Fibroblast of peridontal ligament (primary cell): ENCODE results near the gene EDC4.
"Not testable (repeated sequence)": the region's sequence is repeated elsewhere in the genome, so short reads cannot be mapped to it uniquely, and the experiment has no call there.

ENCODE experiments used
- DNase-seq: peaks from one replicate; pipeline ENCODE4 v3.0.0-alpha.2; 2010; ENCODE audit errors: extremely low read depth

Gene EDC4

DNA sequence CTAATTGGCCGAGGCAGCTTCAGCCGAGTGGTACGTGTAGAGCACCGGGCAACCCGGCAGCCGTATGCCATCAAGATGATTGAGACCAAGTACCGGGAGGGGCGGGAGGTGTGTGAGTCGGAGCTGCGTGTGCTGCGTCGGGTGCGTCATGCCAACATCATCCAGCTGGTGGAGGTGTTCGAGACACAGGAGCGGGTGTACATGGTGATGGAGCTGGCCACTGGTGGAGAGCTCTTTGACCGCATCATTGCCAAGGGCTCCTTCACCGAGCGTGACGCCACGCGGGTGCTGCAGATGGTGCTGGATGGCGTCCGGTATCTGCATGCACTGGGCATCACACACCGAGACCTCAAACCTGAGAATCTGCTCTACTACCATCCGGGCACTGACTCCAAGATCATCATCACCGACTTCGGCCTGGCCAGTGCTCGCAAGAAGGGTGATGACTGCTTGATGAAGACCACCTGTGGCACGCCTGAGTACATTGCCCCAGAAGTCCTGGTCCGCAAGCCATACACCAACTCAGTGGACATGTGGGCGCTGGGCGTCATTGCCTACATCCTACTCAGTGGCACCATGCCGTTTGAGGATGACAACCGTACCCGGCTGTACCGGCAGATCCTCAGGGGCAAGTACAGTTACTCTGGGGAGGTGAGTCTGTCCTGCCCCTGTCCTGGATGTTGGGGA lies 36.3 kb downstream of the EDC4 start:
- DNase-seq = no peak

DNA sequence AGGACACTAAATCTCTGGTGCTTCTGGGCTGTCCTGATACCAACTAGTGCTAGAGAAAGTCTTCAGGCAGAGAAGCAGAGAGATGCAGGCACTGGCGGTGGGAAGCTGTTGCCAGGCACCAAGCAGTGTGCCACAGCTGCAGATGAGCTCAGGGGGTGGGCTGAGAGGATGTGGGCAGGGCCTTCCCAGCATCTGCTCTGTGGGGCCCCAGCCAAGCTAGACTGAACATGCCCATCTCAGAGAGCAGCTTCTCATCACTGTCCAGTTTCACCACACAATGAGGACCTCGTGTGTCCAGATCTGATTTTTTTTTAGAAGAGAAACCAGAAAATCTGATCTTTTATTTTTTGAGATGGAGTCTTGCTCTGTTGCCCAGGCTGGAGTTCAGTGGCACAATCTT lies 37.3 kb downstream of the EDC4 start:
- peak; percentile 85 for DNase-seq

DNA sequence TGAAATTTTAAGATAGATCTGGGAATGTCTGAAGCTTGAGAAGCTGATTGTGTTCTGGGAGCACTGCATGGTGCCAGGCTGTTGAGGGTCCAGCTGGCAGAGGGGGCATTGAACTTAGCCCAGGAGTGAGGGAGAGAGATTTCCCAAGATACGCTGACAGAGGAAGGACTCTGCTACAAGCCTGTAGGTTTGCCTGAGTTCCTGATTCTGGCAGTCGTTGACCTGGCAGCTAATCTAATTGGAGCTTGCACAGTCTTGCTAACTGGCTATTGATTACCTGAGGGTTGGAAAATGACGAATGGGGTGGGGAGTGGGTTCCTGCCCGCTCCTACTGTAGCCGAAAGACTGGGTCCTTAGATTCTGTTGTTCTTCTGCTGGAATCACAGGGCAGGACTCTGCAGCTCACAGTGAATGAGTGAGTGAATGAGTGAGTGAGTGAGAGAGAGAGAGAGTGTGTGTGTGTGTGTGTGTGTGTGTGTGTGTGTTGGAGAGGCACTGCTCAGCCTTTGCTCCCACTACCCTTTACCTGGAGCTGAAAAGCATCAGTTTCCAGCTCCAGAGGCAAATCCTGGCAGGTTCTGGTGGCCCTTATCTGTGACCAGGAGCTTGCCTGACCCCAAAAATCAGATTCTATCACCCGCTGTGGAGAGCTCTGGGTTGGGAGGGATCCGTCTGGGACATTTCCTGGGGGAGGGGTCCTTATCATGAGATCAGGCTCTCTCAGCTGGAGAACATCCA lies 42.1 kb downstream of the EDC4 start:
- no peak for DNase-seq

DNA sequence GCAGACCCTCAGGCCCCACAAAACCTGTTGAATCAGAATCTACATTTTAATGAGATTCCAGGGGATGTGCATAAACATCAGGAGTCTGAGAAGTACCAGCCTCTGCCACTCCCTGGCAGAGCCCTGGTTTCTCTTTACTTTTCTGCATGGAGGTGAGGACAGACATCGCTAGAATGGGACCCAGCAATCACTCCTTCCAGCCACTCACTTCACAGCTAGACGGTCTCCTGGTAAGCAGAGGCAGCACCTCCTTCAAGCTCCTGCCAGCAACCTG lies 42.6 kb downstream of the EDC4 start:
- not testable (repeated sequence) for DNase-seq

DNA sequence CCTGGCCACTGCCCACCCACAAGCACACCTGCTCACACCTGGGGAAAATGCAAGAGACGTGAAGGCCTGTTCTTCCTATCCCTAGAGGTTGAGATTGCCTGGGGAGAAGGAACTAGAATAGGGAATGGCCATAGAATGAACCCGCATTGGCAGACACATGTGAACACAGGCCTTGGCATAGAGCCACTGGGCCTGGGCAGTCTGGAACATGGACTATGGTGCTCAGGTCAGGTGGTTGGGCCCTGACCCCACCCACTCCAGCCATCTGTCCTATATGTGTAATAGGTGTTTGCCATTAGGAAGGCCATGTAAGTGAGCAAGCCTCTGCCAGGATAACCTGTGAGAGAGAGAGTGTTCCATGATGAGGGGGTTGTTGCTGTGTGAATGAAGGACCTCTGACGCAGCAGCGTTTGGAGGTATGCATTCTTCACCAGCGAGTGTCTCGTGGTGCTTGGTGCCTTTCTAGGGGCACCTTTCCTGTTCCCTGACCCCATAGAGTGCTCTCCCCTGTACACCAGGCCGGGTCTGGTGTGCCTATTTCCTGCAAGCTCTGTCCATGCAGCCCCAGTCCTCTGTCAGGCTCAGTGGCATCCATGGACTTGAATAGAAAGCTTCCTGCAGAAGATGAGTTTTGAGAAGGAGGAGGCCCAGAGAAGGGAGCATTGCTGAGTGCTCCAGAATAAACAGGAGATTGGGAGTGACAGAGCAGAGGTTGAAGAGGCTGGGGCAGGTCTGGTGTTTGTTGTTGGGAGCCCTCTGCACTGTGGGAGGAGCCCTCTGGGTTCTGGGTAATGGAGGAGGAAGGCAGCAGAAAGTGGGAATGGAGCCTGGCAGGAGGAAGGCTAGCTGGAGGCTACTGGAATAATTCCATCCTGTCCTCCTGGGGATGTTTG lies 43.2 kb downstream of the EDC4 start:
- DNase-seq = no peak

DNA sequence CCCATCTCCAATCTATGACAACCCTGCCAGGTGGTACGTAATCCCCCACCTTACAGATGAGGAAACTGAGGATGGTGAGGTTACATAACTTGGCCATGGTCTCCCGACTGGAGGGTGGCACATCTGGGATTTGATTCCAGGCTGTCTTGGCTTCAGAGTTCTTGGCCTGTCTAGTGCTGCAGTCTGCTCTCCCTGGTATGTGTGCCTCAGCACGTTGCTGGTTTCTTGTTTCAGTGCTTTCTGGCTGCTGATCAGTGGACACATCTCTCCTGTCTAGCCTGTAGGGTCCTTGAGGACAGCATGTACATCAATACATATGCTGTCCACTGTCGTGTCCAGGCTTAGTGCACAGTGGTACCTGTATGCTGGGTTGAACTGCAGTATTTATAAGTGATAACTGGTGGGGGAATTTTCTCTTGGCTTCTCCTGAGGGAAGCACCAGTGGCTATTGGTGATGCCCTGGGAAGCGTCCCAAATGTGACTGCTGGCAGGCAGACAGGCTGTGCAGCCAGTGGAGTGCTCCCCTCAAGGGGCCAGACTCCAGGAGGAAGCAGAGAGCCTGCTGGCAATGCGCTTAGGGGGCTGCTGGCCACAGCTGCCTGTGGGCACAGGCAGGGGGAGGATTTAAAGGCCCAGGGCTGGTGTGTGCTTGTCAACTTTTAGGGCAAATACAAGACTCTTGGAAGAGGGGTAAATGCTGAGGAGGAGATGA lies 44.4 kb downstream of the EDC4 start:
- DNase-seq = peak; percentile 50

DNA sequence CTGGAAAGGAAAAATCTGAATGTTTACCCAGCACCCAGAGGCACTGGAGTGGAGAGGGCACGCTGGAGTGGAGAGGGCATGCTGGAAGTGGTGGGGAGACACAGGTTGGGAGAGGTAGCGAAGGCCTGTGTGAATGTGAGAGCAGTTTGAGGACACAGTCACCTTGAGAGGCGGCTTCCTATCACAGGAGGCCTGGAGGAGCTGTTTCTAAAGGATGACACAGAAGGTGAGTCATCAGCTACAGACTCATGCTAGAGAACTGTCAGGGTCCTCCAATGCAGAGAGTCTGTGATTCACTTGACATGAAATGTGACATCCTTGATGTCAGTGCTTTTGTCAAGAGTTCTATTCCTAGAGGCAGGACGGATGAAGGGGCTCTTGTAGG lies 45.0 kb downstream of the EDC4 start:
- peak; percentile 54 for DNase-seq

DNA sequence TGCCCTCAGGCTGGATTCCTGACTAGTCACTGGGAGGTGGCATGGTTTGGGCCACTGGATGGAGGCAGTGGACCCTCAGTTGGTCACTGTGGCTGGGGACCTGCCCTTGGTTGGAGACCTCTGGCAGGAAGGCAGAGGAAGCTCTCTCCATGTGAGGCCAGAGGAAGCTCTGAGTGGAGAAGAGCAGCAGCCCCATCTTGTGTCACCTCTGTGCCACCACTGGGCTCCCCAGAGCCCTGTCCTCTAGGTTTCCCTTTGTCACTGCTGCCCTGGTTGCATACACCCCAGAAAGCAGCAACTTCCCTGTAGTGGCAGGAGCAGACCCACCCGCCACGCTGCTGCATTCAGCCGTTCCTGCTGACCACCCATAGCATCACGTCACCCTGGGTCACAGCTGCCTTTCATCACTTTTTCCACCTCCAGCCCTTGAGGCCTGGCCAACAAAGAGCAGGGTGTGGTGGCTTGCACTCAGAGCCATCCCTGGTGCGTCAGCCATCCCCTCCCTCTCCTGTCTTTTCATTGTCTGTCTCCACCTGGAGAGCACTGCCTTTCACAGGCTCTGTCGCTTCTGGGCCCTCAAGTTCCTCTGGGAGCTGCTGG lies 46.9 kb downstream of the EDC4 start:
- no peak for DNase-seq

DNA sequence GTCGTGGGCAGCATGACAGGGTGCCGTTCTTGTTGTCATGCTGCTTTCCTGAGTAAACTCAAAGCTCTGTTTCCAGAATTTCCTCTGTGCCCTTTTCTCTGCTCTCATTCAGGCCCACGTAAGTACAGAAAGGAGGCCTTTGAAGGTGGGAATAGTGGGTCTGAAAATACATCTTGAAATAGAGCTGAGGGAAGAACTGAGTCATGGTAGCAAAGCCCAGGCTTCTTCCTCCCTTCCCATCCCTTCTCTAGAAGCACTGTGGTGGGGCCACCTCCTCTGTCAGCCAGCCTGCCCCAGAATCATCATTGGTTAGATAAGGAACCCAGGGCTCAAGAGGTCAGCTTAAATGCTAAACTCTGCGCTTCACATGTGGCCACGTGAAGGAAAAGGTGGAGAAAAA lies 49.4 kb downstream of the EDC4 start:
- DNase-seq = no peak

DNA sequence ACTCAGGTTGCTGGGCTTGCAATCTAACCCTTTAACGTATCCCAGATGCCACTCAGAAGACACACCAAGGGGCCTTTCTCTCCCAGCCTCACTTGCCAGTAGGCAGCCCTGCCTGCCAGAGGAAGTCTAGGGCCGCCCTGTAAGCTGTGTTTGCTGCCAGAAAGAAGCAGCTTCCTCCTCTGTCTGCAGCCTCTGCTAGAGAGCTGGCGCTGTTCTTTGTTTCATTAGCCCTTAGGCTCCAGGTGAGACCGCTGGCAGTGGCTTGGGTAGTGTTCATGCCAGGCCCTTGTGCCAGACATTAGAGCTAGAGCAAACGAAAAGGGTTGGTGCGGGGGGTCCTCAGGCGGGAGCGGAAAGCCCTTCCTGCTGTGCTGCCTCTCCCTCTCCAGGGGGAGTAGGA lies 49.9 kb downstream of the EDC4 start:
- no peak for DNase-seq

DNA sequence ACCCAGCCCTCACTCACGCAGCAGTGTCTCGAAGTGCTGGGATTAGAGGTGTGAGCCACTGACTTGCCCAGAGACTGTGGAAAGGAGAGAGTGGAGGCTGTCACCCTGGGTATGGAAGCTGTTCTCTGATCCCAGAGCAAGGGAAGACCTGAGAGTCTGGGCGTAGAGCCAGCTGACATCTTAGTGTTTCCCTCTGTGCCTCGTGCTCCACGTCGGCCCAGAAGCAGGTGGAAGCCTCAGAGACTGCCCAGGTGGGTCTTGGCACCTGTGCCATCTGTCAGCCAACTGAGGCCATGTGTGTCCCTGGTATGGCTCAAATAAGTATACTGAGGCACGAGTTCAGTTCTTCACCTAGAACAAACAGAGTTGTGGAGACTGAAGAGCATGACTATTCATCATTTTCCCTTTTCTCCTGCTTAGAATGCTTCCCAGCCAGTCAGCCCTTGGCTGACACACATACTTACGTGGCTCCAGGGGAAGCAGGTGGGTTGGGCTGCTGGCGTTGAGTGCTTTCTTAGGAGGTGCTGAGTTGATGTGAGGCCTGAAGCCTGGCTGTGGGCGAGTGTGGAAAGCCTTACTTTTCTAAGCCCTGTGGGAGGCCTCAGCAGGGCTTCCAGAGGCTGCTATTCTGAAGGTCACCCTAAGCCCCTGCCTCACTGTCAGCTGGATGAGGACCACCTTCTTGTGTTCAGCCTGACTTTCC lies 50.7 kb downstream of the EDC4 start:
- DNase-seq = no peak

DNA sequence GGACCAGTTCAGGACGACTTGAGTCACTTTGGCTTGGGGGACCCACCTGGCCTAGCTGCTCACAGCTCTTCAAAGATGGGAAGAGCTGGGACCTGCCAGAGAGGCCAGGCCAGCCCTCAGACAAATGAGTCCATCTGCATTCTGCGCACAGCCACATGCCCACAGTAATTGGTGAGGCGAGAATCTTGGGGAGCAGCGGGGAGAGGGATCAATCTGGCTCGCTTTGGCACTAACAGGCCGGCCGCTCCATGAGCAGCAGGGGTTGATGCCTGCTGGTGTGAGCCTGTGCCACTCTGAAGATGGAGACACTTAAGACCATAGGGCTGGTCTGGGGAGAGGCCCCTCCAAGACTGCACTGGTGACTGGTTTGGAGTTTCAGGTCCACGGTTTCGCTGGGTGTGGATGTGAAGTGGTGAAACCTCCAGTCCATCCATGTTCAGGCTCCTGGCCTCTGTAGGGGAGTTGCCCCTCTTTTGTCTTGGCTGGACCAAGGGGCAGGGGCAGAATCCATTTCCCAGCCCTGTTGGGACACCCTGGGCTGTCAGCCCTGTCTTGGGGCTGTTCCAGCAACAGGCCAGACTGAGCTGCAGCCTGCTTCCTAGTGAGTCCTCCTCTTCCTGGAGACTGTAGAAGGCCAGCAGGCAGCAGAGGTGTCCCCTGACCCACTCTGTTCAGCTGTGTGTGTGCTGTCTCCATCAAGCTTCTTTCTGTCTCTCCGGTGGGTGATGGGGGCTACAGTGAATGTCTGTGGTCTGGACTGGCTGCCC lies 51.5 kb downstream of the EDC4 start:
- DNase-seq = no peak

DNA sequence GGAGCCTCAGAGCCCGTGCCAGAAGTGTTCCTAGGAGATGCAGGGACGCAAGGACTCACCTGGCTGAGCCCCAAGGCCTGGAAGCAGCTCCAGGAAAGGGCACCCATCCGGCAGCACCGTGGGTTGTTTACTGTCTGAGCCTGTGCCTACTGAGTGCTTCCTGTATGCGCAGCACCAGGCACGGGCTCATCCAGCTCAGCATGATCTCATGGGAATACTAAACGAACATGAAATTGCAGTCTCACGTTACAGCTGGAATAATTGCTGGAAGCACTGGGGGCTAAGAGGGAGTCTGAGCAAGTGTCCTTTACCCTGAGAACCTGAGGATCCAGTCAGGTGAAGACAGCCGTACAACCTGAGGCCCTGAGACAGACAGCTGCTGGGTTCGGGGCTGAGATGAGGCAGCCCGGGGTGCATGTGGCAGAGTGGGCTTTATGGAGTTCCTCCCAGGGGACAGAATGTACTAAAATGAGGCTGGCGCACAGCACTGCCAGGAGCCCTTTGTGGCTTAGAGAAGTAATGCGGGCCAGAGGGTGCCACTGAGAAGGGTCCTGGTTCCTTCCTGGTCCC lies 53.4 kb downstream of the EDC4 start:
- peak; percentile 61 for DNase-seq

DNA sequence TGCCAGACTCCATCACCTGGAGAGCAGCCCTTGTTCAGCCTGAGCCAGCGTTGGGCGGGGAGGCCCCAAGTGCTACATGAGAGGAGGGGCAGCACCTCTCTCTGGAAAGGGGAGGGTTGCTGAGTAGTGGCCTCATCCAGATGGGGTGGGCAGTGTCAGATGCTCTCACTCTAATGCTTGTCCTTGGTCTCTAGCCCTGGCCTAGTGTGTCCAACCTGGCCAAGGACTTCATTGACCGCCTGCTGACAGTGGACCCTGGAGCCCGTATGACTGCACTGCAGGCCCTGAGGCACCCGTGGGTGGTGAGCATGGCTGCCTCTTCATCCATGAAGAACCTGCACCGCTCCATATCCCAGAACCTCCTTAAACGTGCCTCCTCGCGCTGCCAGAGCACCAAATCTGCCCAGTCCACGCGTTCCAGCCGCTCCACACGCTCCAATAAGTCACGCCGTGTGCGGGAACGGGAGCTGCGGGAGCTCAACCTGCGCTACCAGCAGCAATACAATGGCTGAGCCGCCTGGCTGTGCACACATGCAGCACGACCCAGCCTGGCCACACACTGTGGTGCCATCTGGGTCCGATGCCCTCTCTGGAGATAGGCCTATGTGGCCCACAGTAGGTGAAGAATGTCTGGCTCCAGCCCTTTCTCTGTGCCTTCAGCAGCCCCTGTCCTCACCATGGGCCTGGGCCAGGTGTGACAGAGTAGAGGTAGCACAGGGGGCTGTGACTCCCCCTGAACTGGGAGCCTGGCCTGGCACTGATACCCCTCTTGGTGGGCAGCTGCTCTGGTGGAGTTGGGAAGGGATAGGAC lies 54.5 kb downstream of the EDC4 start:
- DNase-seq = no peak

DNA sequence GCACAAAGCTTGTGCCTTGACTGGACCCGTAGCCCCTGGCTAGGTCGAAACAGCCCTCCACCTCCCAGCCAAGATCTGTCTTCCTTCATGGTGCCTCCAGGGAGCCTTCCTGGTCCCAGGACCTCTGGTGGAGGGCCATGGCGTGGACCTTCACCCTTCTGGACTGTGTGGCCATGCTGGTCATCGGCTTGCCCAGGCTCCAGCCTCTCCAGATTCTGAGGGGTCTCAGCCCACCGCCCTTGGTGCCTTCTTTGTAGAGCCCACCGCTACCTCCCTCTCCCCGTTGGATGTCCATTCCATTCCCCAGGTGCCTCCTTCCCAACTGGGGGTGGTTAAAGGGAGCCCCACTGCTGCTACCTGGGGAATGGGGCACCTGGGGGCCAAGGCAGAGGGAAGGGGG lies 55.3 kb downstream of the EDC4 start:
- DNase-seq = no peak

DNA sequence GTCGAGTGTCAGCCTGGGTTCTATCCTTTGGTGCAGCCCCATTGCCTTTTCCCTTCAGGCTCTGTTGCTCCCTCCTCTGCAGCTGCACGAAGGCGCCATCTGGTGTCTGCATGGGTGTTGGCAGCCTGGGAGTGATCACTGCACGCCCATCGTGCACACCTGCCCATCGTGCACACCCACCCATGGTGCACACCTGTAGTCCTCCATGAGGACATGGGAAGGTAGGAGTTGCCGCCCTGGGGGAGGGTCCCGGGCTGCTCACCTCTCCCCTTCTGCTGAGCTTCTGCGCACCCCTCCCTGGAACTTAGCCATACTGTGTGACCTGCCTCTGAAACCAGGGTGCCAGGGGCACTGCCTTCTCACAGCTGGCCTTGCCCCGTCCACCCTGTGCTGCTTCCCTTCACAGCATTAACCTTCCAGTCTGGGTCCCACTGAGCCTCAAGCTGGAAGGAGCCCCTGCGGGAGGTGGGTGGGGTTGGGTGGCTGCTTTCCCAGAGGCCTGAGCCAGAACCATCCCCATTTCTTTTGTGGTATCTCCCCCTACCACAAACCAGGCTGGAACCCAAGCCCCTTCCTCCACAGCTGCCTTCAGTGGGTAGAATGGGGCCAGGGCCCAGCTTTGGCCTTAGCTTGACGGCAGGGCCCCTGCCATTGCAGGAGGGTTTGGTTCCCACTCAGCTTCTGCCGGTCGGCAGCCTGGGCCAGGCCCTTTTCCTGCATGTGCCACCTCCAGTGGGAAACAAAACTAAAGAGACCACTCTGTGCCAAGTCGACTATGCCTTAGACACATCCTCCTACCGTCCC lies 55.9 kb downstream of the EDC4 start:
- peak; percentile 51 for DNase-seq

DNA sequence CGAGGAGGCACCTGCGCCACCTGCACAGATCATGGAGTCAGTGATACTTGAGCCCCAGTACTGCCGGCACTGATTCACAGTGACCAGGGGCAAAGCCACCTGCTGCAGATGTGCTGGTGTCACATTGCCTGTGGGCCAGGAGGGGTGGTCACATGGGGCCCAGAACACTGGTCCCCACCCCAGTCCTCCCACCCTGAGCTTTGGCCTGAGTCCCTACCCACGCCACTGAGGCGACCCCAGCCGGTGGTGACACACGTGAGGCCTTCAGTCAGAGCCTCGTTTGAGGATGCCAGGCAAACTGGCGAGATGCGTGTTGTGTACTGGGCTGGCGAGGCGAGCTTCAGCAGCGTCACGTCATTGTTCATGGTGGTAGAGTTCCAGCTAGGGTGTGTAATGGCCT lies 57.3 kb downstream of the EDC4 start:
- no peak for DNase-seq

DNA sequence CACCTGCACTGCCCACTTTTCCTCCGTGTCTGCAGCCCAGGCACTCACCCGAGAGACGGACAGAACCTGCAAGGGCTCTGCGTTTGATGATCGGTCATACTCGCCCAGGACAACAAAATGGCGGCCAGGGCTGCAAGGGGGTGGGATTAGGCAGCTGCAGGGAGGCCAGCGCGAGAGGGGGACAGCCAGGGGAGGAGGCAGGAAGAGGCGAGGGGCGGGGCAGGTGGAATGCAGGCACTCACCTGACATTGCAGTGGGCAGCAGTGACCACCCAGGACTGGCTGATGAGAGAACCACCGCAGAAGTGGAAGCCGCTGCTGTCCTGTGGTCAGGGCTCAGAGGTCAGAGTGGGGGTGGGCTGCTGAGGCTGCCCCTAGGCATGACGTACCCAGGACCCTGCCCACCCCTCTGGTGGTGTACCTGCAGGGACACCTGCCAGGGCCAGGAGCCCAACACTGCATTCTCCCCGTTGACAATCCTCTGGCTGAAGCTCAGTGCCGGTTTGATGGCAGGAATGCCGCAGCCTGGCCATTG lies 57.9 kb downstream of the EDC4 start:
- DNase-seq = no peak
